HG03095 (cell line): Measurements from ENCODE around the gene CCDC33.

ENCODE experiments used
- ATAC-seq: cut with Tn5 transposase; IDR thresholded peaks from one replicate; pipeline ENCODE4 v1.9.1; 2021; ENCODE audit warnings: moderate library complexity; ENCODE audit not compliant: unreplicated experiment

Gene CCDC33

DNA sequence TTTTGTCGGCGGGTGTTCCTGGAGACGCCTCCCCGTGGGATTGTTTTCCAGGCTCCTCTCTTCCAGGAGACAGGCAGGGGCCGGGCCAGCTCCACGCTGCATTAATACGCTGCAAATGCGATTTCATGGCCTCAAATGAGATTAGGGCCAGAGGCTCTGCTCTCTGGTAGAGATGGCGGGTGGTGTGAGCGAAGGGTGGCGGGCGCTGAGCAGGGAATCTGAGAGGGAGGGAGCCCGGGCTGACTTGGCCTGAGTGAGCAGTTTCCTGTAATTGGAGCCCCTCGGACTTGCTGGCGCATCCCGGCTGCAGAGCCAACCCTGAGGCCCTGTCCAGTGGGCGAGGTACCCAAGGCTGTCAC, 7.4 kb upstream of the CCDC33 start:
- no peak for ATAC-seq

DNA sequence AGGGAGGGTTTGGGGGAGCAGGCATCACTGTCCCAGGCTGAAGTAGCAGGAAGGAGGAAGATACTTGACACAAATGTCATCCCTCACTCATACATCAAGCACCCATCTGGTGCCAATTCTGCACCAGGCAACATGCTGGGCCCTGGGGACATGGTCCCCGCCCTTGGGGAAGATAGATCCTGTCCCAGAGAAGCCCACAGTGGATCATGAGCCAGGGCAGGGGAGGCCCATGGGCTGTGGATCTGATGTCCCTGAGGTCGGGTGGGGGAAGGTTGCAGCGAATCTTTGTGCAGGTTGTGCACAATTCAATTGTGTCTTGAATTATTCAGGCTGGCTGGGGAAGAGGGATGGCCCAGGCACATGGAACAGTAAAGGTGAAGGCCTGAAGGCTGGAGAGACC, 6.4 kb upstream of the CCDC33 start:
- ATAC-seq: no peak

DNA sequence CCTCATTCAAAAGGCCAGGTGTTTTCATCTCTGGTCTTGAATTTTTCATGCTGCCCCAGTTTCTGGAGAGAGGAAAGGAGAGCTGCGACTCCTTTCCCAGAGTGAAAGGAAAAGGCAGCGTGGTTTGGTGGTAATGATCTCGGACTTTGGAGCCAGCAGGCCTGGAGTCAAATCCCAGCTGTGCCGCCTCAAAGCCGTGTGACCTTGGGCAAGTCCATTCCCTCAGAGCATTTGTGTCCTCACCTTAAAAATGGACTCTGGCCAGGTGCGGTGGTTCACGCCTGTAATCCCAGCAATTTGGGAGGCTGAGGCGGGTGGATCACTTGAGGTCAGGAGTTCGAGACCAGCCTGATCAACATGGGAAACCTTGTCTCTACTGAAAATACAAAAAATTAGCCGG, 4.7 kb upstream of the CCDC33 start:
- ATAC-seq: no peak

DNA sequence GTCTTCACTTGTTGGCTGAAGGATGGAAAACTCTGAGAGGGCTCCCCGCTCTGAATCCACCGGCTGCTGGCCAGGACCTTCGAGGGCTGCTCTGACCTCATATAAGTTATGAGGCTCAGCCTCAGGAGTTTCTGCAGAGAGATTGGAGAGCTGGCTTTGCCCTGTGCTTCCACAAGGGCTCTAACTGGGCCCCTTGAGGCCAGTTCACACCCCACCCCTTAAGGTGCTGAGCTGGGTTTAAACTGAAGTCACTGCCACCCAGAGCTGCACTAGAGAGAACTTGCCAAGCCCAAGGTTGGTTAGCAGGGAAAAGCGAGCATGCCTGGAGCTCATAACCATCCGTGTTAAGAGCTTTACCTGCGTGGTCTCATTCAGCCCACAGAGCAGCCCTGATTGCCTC, 2.8 kb upstream of the CCDC33 start:
- no peak for ATAC-seq

GRCh38 chr15:74233851-74234597, 2.1 kb upstream of the CCDC33 start:
- ATAC-seq: no peak

DNA sequence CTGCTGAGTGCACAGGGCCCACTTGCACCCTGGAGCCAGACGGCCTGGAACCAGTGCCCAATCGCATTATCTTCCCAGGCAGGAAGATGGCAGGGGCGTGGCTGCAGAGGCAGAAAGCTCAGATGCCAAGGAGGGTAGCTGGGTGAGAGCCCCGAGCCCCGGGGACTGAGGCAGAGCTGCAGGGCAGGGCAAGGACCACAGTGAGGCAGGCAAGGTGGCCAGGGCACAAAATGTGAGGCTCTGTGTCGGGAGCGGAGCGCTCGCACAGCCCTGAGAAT, 1.6 kb upstream of the CCDC33 start:
- ATAC-seq: no peak

DNA sequence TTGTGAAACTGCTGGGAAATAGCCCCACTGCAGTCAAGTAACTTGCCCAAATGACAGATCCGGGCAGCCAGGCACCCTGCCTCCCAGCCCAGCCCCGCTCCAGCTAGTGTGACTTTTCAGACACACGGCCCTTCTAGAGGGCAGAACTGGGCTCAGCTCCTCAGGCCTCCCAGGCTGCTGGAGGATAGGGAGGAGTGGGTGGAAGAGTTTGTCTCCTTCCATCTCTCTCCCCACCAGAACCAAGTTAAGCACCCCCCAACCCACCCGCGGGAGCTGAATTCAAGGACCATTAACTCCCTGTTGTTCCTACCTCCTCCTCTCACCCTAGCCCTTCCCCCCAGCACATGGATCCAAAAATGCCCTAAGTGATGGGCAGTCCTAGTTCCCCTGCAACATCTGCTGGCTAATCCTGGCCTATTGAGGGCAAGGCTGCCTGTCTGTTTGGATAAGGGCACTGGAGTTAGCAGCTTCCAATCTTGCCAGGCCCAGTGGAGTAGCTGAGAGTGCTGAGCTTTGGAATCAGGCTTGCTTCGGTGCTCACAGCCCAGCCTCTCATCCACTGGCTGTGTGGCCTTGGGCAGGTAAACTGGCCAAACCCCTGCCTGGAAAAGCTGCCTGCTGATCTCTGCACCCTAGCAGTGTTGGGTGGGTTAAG, 3.1 kb downstream of the CCDC33 start:
- ATAC-seq: no peak

- no peak for ATAC-seq
These were observed 4.0 kb downstream of the CCDC33 start for GRCh38 chr15:74240002-74240568.

DNA sequence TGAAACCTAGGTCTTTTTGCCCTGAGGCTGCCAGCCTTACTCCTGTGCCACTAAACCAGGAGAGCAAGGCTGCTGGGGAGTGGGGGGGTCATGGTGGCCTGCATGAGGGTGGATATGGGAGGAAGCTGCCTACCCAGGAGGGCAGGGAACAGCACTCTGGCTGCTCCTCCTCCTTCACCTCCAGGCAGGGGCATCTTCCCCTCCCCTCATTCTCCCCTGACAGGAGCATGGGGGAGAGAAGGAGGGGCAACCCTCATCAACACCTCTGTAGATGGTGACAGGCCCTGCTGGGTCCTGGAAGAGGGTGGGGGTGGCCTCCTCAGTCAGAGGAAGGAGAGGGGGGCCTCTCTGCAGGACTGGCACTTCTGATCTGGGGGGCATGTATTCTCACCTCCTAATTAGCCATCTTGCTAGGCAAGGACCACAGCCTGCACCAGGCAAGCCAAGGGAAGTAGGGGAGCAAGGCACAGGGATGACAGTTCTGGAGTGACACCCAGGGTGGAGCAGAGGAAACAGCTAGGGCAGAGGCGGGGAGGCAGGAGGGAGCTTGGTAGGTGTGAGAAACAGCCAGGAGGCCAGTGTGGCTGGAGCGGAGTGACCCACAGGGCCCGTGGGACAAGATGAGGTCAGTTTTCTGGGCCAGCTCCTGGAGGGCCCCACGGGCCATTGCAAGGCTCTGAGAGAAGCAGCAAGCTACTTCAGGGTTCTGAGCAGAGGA, 4.9 kb downstream of the CCDC33 start:
- no peak for ATAC-seq

DNA sequence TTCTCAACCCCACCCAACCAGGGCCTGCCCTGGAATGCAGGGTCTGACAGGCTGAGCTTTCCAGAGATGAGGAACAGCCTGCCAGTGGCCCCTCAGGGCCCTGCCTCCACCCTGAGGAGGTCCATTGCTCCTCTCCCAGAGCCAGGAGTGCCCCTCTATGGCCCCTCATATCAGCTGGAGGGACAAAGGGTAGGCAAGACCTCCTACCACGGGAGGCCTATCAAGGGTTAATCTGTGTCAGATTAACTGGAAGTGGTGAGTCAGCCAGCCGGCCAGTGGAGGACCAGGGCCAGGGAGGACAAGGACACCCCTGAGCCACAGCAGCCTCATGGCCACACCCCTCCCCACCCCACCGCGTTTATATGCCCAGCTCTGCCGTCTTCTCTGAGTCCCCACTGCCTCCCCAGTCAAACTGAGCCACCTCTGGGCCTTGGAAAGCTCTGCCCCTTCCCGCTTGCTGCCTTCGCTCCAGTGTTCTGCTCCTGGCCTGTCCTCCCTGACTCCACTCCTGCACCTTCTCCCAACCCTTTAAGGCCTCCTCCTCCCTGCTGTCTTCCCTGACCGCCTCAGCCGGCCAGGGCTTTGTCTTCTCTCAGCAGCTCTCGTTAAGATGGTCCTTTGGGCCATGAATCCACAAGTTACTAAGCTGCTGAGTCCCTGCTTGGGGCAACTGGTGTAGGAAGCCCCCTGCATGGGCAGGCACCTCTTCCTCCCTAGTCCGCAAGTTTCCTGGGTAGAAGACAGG, 6.5 kb downstream of the CCDC33 start:
- ATAC-seq: no peak

DNA sequence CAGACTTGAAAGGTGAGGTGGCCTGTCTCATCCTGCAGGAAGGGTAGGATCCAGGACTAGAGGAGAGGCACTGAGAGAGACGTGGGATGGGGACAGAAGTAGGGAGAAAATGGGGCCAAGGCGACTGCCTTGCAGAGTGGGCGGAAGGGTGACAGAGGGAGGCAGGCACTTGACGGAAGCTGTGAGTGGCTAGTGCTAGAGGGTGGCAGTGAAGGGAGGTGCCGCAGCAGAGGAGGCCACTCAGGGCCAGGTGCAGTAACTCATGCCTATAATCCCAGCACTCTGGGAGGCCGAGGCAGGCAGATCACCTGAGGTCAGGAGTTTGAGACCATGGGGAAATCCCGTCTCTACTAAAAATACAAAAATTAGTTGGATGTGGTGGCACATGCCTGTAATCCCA, 7.3 kb downstream of the CCDC33 start:
- ATAC-seq: no peak

GRCh38 chr15:74244822-74245341, 8.8 kb downstream of the CCDC33 start:
- ATAC-seq: no peak

DNA sequence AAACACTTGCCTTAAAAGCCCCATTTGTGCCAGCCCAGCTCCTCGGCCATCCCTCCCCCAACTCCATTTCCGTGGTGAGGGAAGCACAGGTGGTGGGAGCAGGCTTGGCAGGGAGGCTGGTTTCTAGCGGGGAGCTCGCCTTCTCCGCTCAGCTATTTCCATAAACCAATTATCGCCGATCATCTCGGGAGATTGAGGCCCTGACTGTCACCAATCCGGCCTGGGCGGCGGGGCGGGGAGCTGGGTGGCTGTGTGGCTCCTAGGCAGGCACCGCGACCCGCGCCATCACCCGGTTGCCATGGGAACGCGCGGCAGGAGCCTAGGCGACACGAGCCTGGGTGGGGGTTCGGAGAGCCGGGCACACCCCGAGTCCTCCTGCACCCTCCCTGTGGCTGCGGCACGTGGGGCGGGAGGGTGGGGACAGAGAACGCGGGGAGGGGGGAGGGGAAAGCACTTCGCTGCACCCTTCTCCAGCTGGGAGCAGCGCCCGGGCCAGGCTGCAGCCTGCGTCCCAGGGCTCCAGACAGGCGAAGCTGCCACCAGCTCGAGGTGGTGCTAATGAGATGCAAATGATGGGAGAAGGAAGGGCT, 9.3 kb downstream of the CCDC33 start:
- ATAC-seq: no peak

DNA sequence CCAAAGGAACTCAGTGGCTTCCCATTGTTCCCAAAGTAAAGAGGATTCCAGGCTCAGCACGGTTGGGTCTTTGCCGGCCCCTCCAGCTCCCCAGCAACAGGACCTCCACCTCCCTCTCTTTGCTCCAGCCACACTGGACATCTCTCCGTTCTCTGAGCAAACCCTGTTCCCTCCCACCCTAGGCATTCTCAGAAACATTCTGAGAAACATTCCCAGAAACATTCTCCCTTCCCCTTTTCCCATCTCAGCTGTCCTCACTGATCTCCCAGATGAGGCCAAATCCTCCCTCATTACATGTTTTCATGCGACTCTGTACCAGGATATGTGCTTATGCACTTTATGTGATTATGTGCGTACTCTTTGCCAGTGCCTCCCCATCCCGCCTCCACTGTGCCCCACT, 14.1 kb downstream of the CCDC33 start:
- ATAC-seq: no peak

DNA sequence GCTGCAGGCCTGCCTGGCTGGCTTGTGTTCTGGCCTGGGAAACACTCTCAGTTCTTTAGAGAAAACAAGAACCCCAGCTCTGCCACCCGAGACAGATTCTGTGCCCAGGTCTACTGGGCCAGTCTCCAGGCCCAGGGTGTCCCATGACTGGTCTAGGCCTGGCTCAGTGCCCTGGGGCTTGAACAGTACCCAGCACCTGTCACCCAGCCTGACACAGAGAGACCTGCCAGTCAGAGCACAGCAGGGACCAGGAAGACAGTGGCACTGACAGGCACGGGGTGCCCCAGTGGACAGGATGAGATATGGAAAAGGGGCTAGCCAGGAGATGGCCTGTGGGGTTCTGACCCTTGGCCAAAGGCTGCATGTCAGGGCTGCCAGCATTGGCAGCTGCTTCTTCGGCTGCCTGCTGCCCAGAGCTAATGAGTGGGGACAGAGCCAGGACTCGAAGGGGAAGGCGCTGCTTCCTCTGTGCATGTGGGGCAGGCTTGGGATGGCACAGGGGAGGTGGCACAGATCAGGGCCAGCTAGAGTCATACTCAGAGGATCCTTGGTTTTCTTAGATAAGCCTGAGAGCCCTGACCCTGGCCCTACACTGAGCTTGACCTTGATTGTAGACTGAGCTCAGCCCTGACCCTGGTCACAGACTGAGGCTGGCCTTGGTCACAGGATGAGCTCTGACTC, 15.1 kb downstream of the CCDC33 start:
- no peak for ATAC-seq

DNA sequence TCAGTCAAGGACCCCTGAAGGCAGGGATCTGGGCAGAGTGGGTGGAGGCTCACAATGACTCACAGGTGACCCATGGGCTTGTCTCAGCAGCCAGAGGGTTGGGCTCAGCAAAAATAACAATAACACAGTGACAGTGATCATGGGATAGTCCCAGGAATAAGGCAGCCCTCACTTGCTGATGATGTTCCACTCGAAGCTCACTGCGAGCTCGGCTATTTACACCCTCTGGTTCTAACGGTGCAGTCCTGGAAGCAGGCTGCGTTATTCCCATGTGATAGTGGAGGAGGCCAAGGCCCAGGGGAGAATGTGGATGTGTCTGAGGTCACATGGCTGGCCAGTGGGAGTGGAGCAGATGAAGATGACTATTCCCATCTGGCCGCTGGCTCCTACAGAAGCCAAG, 16.2 kb downstream of the CCDC33 start:
- ATAC-seq: no peak

- ATAC-seq: no peak
These were observed 16.6 kb downstream of the CCDC33 start for GRCh38 chr15:74252721-74253120.

GRCh38 chr15:74253211-74253921, 17.2 kb downstream of the CCDC33 start:
- ATAC-seq: no peak

GRCh38 chr15:74257105-74257504, 21.0 kb downstream of the CCDC33 start:
- ATAC-seq: no peak

GRCh38 chr15:74257623-74258022, 21.5 kb downstream of the CCDC33 start:
- no peak for ATAC-seq
